Activated T-helper 1 cell treated with Interleukin-2 at 50 U/mL for 16 hours (primary cell): ENCODE results near the gene TBC1D22A.

Experiments used
- DNase-seq: peaks from one replicate; pipeline ENCODE4 v3.0.0-alpha.2; 2020; ENCODE audit warnings: low read depth

Gene TBC1D22A

DNA sequence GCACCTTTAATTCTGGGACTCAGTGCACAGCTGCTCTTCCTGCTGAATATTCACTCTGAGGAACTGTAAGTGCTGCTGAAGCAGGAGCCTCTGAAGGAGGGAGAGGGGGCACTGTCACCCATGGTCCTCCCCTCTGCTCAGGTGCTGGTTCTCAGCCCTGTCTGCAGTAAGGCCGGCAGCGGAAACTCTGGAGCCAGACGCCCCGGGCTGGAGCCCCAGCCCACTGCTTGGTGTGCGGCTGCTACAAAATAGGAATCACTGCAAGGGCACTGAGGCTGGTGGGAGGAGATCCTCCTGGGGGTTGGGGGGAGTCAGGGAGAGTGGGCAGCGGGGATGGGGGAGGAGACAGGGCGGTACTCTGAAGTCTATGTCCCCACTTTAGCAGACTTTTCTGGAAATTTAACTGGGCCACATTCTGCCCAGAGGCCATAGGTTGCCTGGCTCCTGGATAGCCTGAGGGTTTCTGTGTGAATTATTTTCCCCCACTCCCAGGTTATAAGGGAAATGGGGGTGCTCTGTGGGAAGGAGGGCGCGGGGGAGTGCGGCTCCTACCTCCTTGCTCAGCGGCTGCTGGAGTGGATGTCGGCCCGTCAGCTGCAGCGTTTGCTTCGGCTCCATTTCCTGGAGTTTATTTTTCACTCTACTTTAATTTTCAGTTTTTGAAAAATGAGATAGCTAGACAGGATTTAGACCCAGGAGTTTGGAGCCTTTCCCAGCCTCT lies 33.6 kb downstream of the TBC1D22A start:
- DNase-seq, result no peak

DNA sequence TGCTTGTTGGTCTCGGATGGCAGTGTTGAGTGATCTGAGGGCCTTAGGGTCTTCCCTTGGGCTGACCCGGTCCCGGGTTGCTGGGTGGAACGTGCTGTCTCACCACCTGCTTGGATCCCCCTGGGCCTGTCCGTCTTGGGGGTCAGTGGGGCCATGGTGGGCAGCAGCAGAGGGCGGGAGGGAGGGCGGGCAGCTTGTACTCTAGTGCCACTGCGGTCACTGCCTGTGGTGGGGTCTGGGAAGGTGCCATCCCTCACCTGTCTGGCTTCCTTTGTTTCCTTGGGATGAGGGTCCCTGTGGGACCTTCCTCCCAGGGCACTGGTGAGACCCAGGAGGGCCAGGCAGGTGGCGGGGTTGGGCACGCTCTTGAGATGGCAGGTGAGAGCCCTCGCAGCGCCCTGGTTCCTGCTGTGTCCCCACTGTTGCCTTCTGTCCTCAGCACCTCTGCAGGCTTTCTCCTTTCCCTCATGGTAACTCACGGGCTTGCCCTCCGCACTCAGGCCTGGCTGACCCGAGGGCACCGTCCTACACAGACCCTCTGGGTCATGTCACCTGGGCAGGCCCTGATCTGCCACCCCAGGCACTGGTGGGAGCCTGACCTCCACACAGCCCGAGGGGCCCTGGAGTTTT lies 34.2 kb downstream of the TBC1D22A start:
- DNase-seq, result no peak

DNA sequence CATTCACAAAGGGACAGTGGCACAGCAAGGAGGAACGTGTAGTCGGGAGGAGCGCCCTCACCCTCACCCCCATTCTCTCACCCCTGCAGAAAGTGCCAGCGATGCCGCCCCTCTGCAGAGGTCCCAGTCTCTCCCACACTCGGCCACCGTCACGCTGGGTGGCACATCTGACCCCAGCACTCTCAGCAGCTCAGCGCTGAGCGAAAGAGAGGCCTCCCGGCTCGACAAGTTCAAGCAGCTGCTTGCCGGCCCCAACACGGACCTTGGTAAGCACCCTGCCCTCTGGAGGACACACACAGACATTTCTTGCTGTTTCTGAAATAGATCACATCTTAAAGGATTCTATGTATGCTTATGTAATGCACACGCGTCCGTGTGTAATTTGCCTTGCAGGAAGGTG lies 34.9 kb downstream of the TBC1D22A start:
- DNase-seq, result no peak

DNA sequence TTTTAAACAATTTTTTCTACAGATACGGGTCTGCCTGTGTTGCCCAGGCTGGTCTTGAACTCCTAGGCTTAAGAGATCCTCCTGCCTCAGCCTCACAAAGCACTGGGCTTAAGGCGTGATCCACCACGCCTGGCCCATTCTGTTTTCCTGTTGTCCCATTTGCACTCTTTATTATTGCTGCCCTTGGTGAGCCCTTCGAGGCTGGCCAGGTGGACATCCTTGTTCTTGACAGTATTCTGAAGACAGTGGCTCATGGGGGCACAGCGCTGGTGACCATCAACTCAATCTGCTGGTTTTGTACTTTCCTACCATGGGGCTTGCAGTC lies 35.6 kb downstream of the TBC1D22A start:
- no peak for DNase-seq

DNA sequence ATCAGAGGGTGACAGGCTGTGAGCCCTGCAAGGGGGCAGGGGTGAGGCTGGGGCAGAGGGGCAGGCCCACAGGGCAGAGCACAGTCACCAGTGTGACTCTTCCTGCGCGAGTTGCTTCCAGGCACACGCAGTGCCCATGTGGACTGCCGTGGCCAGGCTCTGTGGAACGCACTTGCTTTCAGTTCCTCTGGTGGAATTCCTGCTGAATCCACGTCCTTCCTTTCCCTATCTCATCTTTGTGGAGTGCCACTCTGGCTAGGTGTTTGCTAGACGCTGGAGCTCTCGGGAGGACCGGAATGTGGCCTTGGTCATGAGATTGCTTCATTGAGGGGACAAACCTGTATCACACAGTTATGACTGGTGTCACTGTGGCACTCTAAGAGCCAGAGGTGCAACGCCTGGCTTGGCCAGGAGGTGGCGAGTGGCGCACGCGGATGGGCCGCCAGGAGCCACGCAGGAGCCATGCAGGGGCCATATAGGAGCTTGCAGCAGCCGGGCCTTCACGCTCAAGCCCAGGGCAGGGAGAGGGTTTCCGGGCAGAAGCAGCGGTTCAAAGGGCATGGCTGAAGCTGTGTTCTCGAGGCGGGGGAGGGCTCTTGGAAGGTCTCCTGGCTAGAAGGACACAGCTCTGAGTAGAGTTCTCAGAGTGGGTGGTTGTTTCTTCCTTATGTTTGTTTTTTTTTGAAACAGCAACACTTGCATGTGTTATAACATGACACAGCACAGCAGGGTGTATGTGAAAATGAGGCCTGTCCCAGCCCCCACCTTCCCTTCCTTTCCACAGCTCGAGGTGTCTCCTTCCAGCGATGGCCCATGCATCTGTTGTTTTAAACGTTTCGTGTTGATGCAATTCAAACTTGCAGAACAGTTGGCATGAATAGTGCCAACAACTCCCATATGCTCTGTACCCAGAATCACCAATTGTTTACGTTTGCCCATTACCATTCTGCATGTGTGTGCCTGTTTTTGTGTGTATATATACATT lies 36.2 kb downstream of the TBC1D22A start:
- DNase-seq, result peak; percentile 54

DNA sequence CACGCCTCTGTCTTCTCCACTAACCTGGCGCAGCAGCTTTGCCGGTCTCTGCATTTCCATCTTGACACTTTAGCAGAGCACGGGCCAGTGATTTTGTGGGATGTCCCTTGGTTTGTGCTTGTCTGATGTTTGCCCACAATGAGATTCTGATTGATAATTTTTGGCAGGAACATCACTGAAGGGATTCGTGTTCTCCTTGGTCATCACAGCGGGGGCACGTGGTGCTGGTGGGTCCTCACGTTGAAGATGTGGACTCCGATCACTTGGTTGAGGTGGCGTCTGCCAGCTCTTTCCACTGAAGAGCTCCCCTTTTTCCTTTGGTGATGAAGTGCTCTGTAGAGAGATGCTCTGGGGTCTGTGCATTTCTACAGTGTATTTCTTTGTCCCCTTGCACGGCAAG lies 37.2 kb downstream of the TBC1D22A start:
- DNase-seq, result no peak

DNA sequence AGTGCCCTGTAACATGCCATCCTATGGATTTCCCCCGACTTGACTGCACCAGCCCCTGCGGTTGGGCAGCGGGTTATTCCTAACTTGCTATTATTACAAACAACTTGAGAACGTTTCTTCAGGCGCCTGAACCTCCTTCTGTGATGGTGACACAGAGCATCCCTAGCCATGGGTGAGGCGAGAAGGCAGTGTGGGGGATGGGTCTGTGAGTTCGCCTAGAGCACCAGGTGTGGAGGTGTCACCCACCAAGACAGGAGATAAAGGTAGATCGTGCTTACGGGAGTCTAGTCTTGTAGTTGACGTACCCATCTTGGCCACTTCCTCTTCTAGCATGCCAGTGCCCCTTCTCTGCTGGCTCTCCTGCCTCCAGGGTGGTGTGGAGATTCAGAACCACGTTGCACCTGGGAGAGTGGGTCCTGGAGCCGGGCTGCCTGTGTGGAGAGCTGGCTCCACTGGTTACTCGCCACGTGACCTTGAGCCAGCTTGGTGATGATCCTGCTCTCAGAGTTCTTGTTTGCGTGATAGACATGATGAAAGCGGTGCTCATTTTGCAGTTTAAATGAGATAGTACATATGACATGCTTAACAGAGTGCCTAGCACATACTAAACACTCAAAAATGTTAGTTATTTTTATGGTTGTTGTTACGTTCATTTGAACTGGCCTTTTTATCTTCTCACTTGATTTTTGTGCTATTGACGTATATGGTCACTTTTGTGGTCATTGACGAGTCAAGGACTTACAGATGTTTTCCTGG lies 37.8 kb downstream of the TBC1D22A start:
- DNase-seq, result no peak

DNA sequence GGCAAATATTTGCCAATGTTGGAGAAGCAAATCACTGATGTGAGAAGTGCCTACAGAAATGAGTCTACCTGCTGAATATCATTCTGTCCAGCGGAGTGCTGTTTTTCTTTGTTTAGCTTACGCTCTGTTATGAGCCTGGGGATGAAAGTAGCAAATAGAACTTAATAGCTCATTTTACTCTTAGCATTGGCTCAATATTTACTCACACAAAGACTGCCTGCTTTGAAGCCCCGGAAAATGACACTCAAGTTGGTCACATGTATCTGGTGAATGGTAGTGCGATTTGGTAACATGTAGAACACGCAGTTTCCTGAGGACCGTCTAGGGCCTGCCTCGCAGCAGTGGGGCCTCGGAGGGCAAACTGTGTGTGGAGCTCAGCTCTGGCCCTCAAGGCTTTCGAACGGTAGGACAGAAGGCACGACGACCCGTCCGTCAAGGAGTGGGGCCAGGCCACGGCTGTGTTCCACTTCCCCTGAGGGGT lies 38.9 kb downstream of the TBC1D22A start:
- no peak for DNase-seq

DNA sequence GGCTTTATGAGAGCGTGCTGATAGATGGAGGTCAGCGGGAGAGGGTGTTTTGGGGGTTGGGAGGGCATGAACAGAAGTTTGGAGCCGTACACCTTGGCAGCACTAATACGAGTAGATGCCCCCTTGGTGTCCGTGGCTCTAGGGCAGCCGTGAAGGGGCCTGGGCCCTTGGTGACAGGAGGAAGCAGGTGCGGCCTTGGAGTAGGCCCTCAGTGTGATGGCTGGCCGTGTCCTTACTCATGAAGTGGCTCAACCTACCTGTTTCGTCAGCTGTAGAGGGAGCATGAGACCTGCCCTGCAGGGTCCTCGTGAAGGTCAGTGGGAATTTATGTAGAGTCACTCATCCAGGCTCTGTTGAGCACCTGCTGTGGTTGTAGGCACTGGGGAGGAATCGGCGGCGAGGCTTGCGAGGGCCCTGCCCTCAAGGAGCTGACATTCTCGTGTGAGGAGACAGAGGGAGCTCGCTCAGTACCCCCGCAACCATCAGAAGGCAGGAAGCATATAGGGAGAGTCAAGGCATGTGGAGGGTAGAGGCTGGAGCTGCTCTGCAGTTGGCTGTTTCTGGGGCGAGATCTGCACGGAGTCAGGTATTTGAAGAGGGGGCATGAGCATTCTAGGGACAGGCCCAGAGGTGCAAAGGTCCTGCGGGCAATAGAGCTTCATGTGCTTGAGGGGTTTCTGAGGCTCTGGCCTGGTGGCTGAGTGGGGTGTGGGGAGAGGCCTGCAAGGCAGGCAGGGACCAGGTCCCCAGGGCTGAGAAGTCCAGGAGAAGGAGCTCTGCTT lies 39.6 kb downstream of the TBC1D22A start:
- no peak for DNase-seq

DNA sequence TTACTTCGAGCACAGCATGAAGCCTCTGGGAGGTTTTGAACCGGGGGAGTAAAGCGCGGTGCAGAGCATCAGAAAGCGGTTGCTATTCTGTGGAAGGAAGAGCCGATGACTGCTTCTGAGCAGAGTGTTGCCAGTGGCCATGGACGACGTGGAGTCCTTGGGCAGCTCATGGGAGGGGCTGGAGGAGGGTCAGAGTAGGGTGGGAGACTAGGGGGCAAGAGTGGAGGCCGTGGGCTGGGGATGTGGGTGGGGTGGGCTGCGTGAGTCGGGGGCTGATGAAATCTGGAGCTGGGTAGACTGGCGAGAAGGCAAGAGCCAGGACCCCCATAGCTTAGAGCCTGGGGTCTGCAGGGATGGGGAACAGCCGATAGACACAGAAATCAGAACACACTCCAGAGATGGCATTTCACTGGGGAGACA lies 40.2 kb downstream of the TBC1D22A start:
- DNase-seq, result no peak

DNA sequence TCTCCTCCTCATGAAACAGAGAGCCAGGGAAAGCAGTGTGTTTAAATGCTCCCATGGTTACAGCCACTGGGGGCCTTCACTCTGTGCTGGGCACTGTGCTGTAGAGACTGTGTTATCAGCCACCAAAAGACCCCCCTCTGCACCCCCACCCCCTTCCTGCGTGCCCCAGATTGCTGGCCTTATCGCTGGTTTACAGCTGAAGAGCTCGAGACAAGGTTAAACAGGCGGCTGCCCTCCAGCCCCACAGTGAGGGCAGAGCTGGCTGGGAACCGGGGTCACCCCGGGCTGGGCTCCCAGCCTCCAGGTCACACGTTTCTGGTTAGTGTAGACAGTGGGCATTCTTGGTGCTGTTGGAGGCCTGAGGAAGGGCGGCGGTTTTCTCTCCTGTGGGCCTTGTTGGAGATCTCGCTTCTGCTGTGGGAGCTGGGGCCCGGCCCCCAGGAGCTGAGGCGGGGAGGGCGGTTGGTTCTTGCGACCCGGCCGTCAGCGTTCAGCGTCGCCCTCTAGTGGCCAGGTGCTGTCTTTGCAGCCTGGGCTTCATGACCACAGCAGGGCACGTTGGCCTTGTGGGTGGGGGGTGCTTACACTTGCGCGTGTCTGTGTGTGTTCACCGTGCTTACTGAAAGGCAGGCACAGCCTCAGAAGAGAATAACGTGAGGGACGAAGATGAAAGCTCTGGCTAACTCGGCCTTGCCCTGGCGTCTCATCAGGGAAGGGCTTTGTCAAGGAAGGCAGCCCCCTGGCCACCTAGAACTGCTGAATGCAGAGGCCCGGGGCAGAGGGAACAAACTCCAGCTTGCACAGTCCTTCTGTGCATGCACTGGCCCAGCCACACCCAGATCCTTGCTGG lies 40.8 kb downstream of the TBC1D22A start:
- DNase-seq, result peak; percentile 57

DNA sequence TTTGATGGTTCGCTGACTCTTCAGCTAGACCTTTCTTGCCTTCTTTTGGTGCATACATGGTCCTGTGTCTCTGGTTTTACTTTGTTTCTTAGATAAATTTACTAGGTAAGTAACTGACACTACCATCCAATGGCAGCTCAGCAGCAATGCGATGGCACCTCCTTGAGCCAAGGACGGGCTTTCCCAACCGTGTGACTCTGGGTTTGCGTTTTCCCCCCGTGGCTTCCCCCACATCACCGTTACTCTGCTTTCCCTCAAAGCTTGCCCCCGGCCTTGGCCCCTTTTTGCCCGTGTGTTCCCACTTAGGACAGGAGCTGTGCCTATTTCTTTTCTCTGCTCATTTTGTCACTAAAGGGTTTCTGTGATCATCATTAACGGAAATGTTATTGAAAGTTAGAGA lies 41.5 kb downstream of the TBC1D22A start:
- DNase-seq, result no peak

DNA sequence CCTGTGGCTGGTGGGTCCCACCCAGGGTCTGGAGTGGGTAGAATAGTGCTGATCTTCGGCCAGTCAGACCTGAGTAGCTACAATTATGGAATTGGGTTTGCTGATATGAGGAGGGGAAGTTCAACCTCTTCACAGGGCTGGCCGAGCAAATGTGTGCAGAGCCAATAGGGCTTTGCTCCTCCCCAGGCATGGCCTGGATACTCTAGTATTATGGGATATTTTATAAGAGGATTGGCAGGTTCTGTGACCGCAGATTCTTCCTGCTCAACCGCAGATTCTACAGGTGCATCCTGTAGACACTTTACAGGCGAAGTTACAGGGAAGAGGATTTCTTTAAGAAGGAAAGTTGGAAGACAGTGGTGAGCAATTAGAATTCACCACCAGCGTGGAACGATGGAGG lies 44.3 kb downstream of the TBC1D22A start:
- DNase-seq, result no peak

DNA sequence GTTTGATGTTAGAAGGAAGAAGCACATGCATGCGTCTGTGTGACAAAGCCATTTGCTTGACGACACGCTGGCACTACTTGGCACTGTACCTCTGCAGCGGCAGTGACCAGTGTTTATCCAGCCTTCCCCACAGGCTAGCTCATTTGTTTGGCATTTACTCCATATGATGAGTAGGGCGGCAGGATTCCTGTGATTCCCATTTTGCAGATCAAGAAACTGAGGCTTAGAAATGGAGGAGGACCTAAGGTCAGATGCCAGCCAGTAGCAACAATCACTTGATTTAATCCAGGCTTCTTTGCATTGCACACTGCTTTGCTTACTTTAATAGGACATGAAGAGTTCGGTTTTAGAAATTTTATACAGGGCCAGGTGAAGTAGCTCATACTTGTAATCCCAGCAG lies 45.0 kb downstream of the TBC1D22A start:
- DNase-seq, result no peak

DNA sequence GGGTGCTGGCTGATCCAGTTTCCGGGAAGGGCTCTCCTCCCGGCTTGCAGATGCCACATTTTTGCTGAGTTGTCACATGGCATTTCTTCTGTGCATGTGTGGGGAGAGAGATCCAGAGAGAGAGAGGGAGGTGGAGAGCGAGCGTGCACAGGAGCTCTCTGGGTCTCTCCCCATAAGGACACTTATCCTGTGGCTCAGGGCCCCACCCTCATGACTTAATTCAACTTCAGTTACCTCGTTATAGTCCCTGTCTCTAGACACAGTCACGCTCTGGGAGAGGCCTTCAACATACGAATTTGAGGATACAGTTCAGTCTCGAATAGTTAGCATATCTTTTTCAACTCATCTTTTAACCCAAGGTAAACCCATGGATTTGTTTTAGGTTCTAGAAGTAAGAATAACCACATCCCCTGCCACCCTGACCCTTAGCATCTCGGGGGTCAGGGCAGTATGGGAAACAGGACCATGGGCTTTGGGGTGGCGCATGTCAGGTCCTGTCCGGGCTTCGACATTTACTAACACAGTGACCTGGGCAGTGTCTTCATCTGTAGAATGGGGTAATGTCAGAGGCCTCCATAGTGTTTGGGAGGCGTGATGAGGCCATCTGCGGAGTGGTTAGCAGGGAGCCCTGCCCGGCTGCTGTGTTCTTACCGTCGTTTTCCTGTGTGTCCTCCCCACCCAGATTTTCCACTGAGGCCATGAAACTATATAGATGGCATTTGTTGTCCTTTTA lies 46.9 kb downstream of the TBC1D22A start:
- DNase-seq, result no peak

DNA sequence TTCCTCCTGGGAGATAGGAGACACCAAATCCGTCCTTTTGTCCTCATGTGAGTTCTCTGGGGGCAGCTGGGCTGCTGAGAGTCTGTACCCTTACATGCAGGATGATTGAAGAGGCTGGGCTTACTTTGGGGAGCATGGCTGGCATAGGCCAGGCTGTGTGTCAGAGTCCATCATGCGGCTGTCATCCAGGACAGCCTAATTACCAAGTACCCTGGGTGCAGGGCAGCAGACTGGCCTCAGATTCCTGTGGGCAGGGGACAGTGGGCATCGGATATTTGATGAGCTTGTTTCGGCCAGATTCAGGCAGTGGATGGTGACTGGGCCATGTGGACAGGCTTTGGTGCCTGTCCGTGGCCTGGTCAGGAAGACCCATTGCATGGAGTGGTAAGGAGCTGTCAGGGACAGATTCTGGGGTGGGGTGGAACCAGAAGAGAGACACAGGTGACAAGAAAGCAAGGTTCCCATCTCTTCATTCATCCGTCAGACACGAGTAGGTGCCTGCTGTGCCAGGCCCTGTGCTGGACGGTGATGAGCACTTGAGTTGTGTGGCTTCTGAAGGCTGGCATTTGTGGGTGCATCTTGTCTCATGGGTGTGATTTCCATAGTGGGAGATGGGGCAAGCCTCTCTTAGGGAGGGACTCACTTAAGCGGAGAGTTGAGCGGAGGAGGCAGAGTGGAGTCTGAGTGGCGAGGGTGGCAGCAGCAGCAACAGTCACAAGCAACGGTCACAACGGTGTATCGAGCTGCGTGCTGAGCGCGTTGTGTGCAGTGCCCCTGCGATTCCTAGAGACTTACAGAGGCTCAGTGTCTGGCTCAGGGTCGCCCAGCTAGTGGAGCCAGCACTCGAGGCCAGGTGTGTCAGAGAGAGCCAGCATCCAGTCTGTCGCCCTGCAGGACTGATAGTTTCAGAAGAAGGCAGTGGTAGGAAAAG lies 48.7 kb downstream of the TBC1D22A start:
- DNase-seq, result no peak

DNA sequence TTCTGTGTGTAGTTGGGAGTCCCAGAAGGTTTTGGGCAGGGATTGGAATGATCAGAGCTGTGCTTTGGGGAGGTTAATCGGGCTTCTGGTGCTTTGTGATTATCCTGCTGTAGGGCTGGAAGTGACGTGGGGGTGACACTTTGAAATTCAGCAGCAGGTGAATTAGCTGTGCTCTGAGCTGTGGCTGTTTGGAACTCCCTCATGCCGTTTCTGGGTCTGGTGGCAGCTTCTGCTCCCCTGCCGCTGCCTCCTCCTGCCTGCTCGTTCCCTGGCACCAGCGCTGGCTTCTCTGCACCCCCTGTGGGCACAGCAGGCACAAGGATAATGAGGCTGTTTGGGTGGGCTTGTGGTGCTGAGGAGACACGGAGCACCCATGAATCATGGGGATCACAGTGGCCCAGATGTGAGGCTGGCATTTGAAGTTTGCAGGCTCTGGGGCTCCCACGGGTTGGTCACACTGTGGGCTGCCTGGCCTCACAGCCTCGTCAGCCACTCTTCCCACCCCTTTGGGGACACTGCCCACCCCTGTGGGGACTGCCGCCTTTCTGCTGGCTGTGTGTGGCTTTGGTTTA lies 49.7 kb downstream of the TBC1D22A start:
- DNase-seq, result no peak

DNA sequence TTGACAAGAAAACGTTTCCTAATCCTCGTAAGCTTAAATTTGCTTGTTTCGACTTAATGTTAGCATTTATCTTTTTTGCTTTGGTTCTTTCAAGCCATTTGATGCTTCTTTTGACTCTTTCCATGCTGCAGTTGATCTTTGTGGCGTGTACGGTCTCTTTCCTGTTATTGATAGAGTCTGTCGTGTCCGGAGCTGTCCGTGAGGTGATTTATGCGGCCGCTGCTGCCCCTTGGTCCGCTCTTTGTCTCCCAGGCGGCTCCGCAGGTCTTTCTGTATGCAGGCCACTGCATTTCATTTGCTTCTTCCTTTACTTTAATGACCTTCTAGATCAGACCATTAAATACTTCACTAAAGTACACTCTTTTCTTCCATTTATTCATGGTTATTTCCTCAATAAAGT lies 50.3 kb downstream of the TBC1D22A start:
- no peak for DNase-seq
